Measurements from ENCODE around the gene PDXP.
A peak's percentile ranks its signal among the peaks of the same experiment; 100 is the strongest.

DNA sequence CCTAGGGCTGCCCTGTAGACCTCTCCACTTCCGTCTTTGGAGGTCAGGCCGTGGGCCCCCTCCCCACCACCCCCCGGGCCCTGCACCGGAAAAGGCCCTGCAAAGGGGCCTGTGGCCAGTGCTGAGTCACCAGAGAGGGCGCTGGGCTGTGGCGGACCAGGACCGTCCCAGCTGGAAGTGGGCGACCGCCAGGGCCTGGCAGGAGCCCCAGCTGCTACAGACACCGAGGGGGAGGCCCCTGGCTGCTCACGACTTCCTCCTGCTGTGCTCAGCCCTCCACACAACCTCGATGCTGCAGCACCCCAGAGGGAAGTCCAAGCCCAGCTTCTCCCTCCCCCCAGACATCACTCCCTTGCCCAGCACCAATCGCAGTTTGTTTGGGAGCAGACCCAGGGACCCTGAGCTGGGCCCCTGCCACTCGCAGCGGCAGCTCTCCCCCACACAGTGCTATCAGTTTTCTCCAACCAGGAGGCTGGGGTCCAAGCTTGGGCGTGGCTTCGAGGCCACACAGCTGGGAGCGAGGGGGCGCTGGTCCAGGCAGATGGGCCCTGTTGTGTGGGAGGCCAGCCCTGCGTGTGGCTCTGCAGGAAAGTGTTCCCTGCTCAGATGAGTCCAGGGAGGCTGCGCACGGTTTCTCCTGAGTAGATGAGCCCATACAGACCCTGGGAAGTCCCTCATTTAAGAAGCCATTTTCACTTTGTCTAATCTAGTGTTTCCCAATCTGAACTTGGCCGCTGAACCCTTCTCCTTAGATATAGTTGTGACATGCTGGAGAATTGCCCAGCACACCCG lies 24.7 kb upstream of the PDXP start:
- no peak for TF ChIP-seq POLR2A (IDR thresholded peaks at IDR 0.05)
- TF ChIP-seq, protein P1, sequence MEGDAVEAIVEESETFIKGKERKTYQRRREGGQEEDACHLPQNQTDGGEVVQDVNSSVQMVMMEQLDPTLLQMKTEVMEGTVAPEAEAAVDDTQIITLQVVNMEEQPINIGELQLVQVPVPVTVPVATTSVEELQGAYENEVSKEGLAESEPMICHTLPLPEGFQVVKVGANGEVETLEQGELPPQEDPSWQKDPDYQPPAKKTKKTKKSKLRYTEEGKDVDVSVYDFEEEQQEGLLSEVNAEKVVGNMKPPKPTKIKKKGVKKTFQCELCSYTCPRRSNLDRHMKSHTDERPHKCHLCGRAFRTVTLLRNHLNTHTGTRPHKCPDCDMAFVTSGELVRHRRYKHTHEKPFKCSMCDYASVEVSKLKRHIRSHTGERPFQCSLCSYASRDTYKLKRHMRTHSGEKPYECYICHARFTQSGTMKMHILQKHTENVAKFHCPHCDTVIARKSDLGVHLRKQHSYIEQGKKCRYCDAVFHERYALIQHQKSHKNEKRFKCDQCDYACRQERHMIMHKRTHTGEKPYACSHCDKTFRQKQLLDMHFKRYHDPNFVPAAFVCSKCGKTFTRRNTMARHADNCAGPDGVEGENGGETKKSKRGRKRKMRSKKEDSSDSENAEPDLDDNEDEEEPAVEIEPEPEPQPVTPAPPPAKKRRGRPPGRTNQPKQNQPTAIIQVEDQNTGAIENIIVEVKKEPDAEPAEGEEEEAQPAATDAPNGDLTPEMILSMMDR (IDR thresholded peaks at IDR 0.05 in 4 of 5, conservative IDR thresholded peaks at IDR 0.05 in 1 of 5) = peak in 1 of 5 experiments; percentile 29
